ENCODE results near the gene LGR4. TPM values are rescaled to one million over a fixed set of nuclear protein-coding genes. Genes with fewer than 3 reads are reported as not detected.

The LGR4 gene
- total RNA-seq, 2 experiments from 2014 or later: 0.10 TPM; not detected in 1

DNA sequence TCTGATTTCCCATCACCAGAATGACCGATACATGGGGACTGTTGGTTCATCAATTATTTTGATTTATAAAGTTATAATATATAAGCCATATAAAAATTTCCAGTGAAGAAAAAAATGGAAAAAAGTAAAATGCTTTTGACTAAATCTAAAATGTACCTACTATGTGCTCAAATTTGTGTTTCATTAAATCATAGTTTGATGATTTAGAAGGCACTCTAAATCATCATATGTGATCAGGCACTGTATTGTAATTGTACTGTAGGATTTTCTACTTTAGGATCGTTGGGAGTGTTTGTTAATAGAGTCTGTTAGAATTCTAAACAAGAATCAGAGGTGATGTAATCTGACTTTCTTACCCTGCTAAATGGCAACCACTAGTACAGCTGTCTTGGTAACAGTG is 31.6 kb upstream of the LGR4 start:
- CTCF ChIA-PET: interaction anchor here (1.2 kb wide), 1 partner anchor 19 kb away, joined by 3 read pairs; no protein-coding TSS in a partner anchor
- no peaks in the 10 kb centered on the region for H3K9me3 Mint-ChIP-seq
- H3K4me3 Mint-ChIP-seq: no peak overlapping the region
- H3K27me3 Mint-ChIP-seq: no peaks in the 10 kb centered on the region
- H3K36me3 Mint-ChIP-seq (ENCODE audit: low read depth): peaks cover 32% of the 10 kb centered on the region
- POLR2A ChIA-PET: no interaction called here
- no peak overlapping the region for H3K27ac Mint-ChIP-seq
- no peak for DNase-seq
- peaks cover 44% of the 10 kb centered on the region for H3K4me1 Mint-ChIP-seq

DNA sequence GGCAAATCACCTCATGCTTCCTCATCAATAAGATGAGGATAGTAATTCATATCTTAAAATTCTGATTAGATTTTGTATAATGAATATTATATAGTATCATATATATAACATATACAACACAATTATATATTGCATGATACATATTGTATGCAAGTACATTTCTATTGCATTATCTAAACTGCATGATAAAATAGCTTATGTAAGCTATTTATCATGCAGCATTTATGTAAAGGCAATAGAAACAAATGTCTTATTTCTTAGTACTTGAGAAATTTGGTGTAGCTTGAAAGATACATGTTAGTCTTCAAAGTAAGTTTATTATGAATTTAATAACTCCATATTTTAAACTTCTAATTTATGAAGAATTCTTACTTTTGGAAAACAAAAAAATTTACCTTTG is 28.5 kb upstream of the LGR4 start:
- no peak overlapping the region for H3K27ac Mint-ChIP-seq
- ChIA-PET CTCF (interaction anchor here (1.5 to 6.6 kb wide), 2 partner anchors 12 to 15 kb away, joined by 3 to 75 read pairs; no protein-coding TSS in a partner anchor), POLR2A (no interaction called here)
- peaks cover 41% of the 10 kb centered on the region for H3K36me3 Mint-ChIP-seq (ENCODE audit: low read depth)
- DNase-seq: no peak
- no peak overlapping the region for H3K4me3 Mint-ChIP-seq
- no peaks in the 10 kb centered on the region for H3K27me3 Mint-ChIP-seq
- H3K9me3 Mint-ChIP-seq: no peaks in the 10 kb centered on the region
- peaks cover 33% of the 10 kb centered on the region for H3K4me1 Mint-ChIP-seq

DNA sequence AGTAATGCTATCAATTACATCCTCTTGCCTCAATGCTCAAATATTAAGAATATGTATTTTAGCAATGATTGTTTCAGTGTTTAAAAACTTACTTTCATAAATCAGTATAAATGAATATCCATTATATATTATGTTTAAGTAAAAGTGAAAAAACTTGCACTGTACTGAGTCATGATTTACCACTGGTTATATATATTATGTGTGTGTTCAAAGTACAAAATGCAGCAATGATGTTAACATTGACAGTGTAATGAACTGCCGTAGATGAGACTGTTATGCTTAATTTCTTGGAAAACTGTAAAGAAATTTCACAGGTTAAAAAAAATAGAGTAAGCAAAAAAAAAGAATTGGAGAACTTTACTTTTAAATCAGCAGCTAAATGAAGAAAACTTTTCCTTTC is 25.3 kb upstream of the LGR4 start:
- ChIA-PET CTCF (interaction anchor here (2.0 to 6.6 kb wide), 3 partner anchors 9 to 25 kb away, joined by 6 to 75 read pairs (median 15); partner anchors contain the start of genes LGR4 and LIN7C), POLR2A (no interaction called here)
- H3K27ac Mint-ChIP-seq: no peak overlapping the region
- DNase-seq: no peak
- peaks cover 14% of the 10 kb centered on the region for H3K4me1 Mint-ChIP-seq
- H3K27me3 Mint-ChIP-seq: no peaks in the 10 kb centered on the region
- H3K9me3 Mint-ChIP-seq: no peaks in the 10 kb centered on the region
- H3K4me3 Mint-ChIP-seq: no peak overlapping the region
- peaks cover 38% of the 10 kb centered on the region for H3K36me3 Mint-ChIP-seq (ENCODE audit: low read depth)

DNA sequence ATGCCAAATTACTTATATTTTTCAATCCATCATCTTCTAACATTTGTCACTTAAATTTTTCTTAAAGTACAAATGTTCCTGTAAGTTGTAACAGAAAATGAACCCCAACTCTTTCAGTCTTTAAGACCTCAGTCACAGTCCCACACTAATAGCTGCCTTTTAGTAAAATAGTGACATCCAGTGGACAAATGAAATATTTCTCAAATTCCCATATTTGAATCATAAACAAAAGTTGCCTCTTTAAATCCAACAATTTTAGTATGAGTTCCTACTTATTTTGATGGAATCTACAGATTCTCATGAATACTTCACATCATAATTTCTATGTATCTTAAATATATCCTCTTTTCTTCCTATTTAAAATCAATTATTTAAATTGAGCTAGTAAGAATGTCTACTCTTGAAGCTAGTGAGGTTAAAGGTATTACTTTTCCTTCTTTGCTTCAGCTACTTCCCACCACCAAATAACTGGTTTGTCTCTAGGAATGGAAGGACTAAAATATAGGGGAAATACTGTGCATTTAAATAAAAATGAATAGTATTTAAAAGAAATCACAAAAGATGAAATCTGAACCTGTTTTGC is 24.8 kb upstream of the LGR4 start:
- ChIA-PET POLR2A (no interaction called here), CTCF (interaction anchor here (2.0 to 6.6 kb wide), 4 partner anchors 9 to 314 kb away, joined by 6 to 75 read pairs (median 12); partner anchors contain the start of genes LGR4 and LIN7C)
- DNase-seq: no peak
- Mint-ChIP-seq H3K9me3 (no peaks in the 10 kb centered on the region), H3K27ac (no peak overlapping the region), H3K27me3 (no peaks in the 10 kb centered on the region), H3K36me3 (ENCODE audit: low read depth) (peaks cover 35% of the 10 kb centered on the region), H3K4me1 (peaks cover 11% of the 10 kb centered on the region), H3K4me3 (no peak overlapping the region)

DNA sequence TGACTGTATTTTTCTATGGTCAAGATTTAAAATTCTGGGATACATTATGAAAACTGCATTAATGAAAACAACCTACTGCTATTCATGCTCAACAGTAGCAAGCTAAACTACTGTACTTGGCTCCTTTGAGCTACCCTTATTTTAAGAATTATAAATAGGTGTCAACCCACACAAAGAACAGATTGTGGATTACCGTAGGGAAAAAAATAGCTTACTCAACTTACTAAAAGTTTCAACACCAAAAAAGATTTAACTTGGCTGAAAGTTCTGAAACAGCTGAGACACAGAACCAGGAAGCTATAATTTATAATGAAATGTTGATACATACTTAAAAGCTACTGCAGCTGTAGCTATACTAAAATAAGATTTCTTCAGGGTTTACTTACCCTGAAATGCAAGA is 23.9 kb upstream of the LGR4 start:
- Mint-ChIP-seq H3K9me3 (no peaks in the 10 kb centered on the region), H3K27me3 (no peaks in the 10 kb centered on the region), H3K4me1 (peaks cover 5% of the 10 kb centered on the region), H3K4me3 (no peak overlapping the region), H3K27ac (no peak overlapping the region), H3K36me3 (ENCODE audit: low read depth) (peaks cover 38% of the 10 kb centered on the region)
- POLR2A ChIA-PET: no interaction called here
- CTCF ChIA-PET: interaction anchor here (0.6 to 6.6 kb wide), 5 partner anchors 10 to 313 kb away, joined by 3 to 75 read pairs (median 9); partner anchors contain the start of genes LGR4 and LIN7C
- no peak for DNase-seq

DNA sequence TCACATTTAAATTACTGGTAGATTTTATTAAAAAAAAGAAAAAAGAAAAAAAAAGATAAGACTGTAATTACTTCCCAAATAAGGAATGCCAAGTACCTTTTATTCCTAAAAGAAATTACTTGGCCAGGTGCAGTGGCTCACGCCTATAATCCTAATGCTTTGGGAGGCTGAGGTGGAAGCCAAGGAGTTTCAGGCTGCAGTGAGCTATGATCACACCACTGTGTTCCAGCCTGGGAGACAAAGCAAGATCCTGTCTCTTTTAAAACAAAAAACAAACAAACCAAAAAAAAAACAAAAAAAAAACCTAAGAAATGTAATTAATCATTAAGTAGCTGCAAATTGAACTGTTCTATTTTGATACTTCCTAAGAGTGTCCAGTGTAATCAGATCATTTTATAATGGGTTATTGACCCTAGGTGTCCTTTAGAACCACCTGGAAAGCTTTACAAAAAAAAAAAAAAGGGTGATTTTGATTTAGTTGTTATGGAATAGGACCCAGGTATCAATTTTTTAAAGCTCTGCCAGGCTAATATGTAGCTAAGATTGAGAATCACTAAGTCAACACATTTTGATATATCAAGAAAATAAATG is 23.2 kb upstream of the LGR4 start:
- Mint-ChIP-seq H3K4me3 (no peak overlapping the region), H3K27me3 (no peaks in the 10 kb centered on the region), H3K4me1 (peaks cover 5% of the 10 kb centered on the region), H3K9me3 (no peaks in the 10 kb centered on the region), H3K27ac (no peak overlapping the region), H3K36me3 (ENCODE audit: low read depth) (peaks cover 43% of the 10 kb centered on the region)
- DNase-seq: no peak
- POLR2A ChIA-PET: no interaction called here
- CTCF ChIA-PET: interaction anchor here (0.6 to 6.6 kb wide), 5 partner anchors 9 to 1965 kb away, joined by 3 to 75 read pairs (median 9); partner anchors contain the start of gene LIN7C

DNA sequence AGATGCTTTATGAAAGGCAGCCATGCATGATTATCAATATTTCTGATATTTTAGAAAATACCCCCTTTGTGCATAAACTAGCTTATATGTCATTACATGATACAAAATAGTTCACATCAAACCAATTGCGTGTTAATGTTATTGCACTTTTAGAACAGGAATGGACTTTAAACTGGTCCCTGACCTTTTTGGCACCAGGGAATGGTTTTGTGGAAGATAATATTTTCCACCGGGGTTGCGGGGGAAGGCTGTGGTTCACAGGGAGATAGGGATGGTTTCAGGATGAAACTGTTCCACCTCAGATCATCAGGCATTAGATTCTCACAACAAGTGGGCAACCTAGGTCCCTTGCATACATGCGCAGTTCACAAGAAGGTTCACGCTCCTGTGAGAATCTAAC is 16.5 kb upstream of the LGR4 start:
- H3K27ac Mint-ChIP-seq: no peak overlapping the region
- H3K4me1 Mint-ChIP-seq: no peaks in the 10 kb centered on the region
- ChIA-PET CTCF (interaction anchor here (6.1 kb wide), 1 partner anchor 9 kb away, joined by 75 read pairs; no protein-coding TSS in a partner anchor), POLR2A (no interaction called here)
- no peaks in the 10 kb centered on the region for H3K27me3 Mint-ChIP-seq
- no peak for DNase-seq
- H3K4me3 Mint-ChIP-seq: no peak overlapping the region
- peaks cover 14% of the 10 kb centered on the region for H3K36me3 Mint-ChIP-seq (ENCODE audit: low read depth)
- no peaks in the 10 kb centered on the region for H3K9me3 Mint-ChIP-seq

DNA sequence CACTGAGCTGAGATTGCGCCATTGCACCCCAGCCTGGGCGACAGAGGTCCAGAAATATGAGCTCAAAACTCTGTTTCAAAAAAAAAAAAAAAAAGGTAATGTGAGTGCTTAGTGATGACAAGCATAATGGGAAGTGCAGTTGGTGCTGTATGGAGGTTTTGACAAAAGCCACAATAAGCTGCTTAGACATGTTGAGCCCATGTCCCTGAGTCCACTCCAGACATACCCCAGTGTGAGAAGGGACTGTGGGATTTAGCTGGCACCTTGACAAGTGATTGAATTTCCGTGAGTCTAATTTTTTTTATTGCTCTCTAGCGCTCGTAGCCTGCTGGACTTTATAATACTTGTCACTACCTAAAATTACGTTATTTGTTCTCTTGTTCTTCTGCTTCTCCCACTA is 15.1 kb upstream of the LGR4 start:
- CTCF ChIA-PET: interaction anchor here (0.7 to 6.1 kb wide), 2 partner anchors 11 to 736 kb away, joined by 3 to 75 read pairs; no protein-coding TSS in a partner anchor
- H3K4me1 Mint-ChIP-seq: no peaks in the 10 kb centered on the region
- no peak overlapping the region for H3K4me3 Mint-ChIP-seq
- H3K27ac Mint-ChIP-seq: no peak overlapping the region
- peaks cover 14% of the 10 kb centered on the region for H3K36me3 Mint-ChIP-seq (ENCODE audit: low read depth)
- POLR2A ChIA-PET: interaction anchor here (0.6 kb wide), 1 partner anchor 306 kb away, joined by 3 read pairs; no protein-coding TSS in a partner anchor
- no peaks in the 10 kb centered on the region for H3K9me3 Mint-ChIP-seq
- DNase-seq: no peak
- no peaks in the 10 kb centered on the region for H3K27me3 Mint-ChIP-seq

DNA sequence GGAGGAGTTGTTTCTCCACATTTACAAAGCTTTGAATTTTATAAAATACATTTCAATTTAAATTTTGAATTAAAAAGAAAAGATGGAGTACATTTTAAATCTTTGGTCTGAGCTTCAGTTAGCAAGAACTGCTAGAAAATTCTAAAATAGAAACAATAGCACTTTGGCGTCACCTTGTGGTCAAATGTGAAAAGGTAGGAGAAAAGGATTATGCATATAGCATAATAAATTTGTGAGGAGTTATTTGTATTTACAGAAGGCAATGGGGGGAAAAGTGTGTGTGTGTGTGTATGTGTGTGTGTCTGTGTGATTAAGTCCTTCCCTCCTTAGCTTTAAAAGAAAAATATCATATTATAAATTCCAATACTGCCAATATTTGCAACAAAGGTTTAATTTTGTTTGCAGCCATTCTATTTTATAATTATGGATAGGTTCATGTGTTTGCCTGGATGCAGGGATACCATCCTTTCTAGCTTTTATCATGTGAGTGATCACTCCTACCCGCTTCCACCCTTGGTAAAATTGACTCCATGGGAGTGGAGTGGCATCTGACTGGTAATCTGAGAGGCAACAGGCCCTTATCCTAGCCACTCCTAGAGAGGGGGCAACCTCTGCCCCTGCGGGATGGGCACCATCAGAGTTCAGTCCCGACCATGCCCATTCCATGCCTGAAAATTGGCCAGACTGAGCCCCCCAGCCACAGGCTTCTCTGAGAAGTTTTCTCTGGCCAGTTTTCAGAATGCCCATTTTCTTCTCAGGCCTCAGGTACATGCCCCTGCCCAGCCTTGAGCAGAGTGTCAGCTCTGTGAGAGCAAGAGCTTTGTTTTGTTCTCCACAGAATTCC is 13.6 kb upstream of the LGR4 start:
- POLR2A ChIA-PET: no interaction called here

DNA sequence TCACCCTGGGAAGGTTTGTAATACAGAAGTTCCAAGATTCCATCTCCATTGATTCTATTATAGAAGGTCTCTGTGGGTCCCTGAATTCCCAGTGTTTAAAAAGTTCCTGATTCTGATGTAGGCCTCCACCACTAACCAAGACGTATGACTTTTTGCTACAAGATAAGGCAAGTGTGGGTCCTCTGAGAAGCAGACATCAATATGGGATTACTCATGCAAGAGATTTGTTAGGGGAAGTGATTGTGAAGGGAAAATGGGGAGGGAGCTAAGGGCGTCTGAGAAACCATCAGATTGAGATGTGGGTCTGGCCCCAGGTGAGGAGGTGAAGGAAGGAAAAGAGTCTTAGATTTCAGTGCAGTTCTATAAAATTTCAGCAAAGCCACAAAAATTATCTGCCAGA is 10.2 kb upstream of the LGR4 start:
- POLR2A ChIA-PET: no interaction called here
- CTCF ChIA-PET: interaction anchor here (0.7 to 1.2 kb wide), 2 partner anchors 108 to 163 kb away, joined by 3 read pairs; no protein-coding TSS in a partner anchor
- H3K36me3 Mint-ChIP-seq (ENCODE audit: low read depth): no peaks in the 10 kb centered on the region

More for the DNA sequence above, 13.6 kb upstream of the LGR4 start:
- Mint-ChIP-seq H3K27me3 (no peaks in the 10 kb centered on the region), H3K9me3 (no peaks in the 10 kb centered on the region), H3K4me3 (no peak overlapping the region), H3K4me1 (no peaks in the 10 kb centered on the region), H3K36me3 (ENCODE audit: low read depth) (peaks cover 4% of the 10 kb centered on the region), H3K27ac (no peak overlapping the region)
- CTCF ChIA-PET: interaction anchor here (0.6 to 6.1 kb wide), 35 partner anchors 11 to 1202 kb away, joined by 3 to 75 read pairs (median 4); partner anchors contain the start of gene LGR4
- DNase-seq: no peak

DNA sequence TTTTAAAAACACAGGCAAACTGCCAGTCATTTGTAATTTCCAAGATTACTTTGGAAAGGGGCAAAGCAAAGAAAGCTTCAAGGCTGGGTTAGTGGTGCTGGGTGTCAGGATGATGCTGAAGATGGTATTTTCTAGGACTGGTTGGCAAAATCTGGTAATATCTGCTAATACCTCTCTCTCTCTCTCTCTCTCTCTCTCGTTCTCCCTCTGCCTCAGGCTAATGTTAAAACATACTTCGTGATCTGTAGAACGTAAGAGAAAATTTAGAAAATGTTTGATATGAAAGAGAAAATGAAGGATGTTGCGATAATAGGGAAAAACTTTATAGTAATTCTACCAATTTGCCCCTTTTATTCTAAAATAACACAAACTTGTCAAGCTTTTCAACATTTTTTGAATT is 9.4 kb upstream of the LGR4 start:
- Mint-ChIP-seq H3K27me3 (no peaks in the 10 kb centered on the region), H3K36me3 (ENCODE audit: low read depth) (no peaks in the 10 kb centered on the region), H3K4me1 (no peaks in the 10 kb centered on the region), H3K4me3 (no peak overlapping the region), H3K9me3 (no peaks in the 10 kb centered on the region), H3K27ac (no peak overlapping the region)
- no peak for DNase-seq
- ChIA-PET CTCF (interaction anchor here (0.7 to 1.4 kb wide), 2 partner anchors 108 to 298 kb away, joined by 3 to 4 read pairs; no protein-coding TSS in a partner anchor), POLR2A (no interaction called here)

More for the DNA sequence above, 10.2 kb upstream of the LGR4 start:
- no peak for DNase-seq
- Mint-ChIP-seq H3K4me3 (no peak overlapping the region), H3K27me3 (no peaks in the 10 kb centered on the region), H3K4me1 (no peaks in the 10 kb centered on the region), H3K27ac (no peak overlapping the region), H3K9me3 (no peaks in the 10 kb centered on the region)

DNA sequence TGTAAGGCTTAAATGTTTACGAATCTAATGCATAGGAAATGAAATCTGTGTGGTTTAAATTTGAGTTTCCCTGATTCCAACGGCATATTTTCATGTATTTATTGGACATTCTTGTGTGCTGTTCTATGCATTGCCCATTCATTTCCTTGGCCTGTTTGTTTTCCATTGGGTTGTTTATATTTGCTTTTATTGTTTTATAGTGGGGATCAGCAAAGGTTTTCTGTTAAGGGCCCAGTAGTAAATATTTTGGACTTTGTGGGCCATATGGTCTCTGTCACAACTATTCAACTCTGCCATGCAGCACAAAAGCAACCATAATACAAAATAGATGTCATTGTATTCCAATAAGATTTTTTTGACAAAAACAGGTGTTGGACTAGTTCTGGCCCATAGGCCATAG is 5.2 kb upstream of the LGR4 start:
- no peak overlapping the region for H3K4me3 Mint-ChIP-seq
- DNase-seq: no peak
- CTCF ChIA-PET: no interaction called here

DNA sequence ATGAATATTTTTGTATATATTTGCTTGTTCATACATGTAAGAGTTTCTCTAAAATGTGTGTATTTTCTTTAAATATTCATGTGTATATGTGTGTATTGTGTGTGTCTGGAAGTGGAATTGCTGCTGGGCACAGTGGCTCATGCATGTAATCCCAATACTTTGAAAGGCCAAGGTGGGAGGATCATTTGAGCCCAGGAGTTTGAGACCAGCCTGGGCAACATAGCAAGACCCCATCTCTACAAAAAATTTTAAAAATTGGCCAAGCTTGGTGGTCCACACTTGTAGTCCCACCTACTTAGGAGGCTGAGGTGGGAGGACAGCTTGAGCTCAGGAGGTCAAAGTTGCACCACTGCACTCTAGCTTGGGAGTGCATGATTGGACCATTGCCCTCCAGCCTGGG is 4.7 kb upstream of the LGR4 start:
- ChIA-PET CTCF (interaction anchor here (3.3 kb wide), 1 partner anchor 9 kb away, joined by 16 read pairs; no protein-coding TSS in a partner anchor), POLR2A (no interaction called here)

More for the DNA sequence above, 5.2 kb upstream of the LGR4 start:
- H3K36me3 Mint-ChIP-seq (ENCODE audit: low read depth): no peaks in the 10 kb centered on the region
- H3K4me1 Mint-ChIP-seq: no peaks in the 10 kb centered on the region
- POLR2A ChIA-PET: no interaction called here
- peaks cover 13% of the 10 kb centered on the region for H3K27me3 Mint-ChIP-seq
- no peaks in the 10 kb centered on the region for H3K9me3 Mint-ChIP-seq
- H3K27ac Mint-ChIP-seq: no peak overlapping the region

More for the DNA sequence above, 4.7 kb upstream of the LGR4 start:
- Mint-ChIP-seq H3K9me3 (no peaks in the 10 kb centered on the region), H3K36me3 (ENCODE audit: low read depth) (no peaks in the 10 kb centered on the region), H3K27ac (no peak overlapping the region), H3K4me3 (no peak overlapping the region), H3K27me3 (peaks cover 17% of the 10 kb centered on the region), H3K4me1 (peaks cover 4% of the 10 kb centered on the region)
- no peak for DNase-seq
